Astrocyte (in vitro differentiated cells and primary cell): ENCODE results near the gene BRD4.

Experiments used
- EZH2 ChIP-seq: IDR thresholded peaks from 2 replicates; pipeline ENCODE4 v1.6.1; 2012; ENCODE audit warnings: mild to moderate bottlenecking, low read length, inconsistent platforms; ENCODE audit not compliant: insufficient read depth
- TF ChIP-seq, protein P1 (sequence below): IDR thresholded peaks from 2 replicates; pipeline ENCODE4 v1.5.1; 2011; ENCODE audit warnings: low read depth, mild to moderate bottlenecking, inconsistent platforms, low read length, moderate library complexity; ENCODE audit not compliant: insufficient read depth

DNA sequence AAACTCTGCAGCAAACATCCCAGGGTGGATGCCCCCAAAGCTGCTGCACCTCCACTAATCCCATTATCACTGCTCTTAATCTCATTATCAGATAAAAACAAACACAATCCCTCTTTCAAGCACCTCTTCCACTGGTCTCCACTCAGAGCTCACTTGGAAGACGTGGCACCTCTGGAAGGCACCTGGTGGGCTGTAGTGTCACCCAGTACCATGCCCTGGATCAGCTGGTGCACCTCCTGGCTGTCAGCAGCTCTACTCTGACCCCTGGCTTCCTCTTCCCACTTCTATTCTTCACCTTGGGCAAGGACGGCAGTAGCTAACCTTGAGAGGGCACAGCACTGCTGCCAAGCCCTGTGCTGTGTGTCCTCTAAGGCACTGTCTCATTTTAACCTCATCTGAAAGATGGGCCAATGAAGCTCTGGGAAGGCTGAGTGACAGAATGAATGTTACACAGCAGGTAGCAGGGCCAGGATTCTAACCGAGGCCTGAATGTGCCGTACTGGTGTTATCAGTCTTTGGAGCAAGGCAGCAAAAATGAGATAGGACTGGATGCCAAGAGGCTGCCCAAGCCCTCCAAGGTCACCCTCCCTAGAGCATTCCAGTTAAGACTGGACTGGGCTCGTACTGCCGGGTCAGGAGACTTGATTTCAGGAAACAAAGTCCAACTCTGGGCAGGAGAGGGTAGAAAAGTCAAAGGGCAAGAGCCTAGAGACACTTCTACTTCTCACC is 7.4 kb downstream of the BRD4 start:
- TF ChIP-seq, protein P1, sequence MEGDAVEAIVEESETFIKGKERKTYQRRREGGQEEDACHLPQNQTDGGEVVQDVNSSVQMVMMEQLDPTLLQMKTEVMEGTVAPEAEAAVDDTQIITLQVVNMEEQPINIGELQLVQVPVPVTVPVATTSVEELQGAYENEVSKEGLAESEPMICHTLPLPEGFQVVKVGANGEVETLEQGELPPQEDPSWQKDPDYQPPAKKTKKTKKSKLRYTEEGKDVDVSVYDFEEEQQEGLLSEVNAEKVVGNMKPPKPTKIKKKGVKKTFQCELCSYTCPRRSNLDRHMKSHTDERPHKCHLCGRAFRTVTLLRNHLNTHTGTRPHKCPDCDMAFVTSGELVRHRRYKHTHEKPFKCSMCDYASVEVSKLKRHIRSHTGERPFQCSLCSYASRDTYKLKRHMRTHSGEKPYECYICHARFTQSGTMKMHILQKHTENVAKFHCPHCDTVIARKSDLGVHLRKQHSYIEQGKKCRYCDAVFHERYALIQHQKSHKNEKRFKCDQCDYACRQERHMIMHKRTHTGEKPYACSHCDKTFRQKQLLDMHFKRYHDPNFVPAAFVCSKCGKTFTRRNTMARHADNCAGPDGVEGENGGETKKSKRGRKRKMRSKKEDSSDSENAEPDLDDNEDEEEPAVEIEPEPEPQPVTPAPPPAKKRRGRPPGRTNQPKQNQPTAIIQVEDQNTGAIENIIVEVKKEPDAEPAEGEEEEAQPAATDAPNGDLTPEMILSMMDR: no peak
- TF ChIP-seq EZH2: no peak
